Adrenal gland (tissue), 12 donors: ENCODE measurements around the gene SECTM1. TPM values are rescaled to one million over a fixed set of nuclear protein-coding genes. Genes with fewer than 3 reads are reported as not detected.

Source experiments
- DNase-seq, 7 donors: peaks; one replicate each; pipeline ENCODE4 v3.0.0-alpha.2; 2019 to 2020
- H3K27ac ChIP-seq, 5 donors: fragments of 200-600 bp; sonication (generic) in 4 of 5; 1 replicate in 3 of 5; 2 replicates in 2 of 5; pipeline versions ENCODE4 v1.5.1 to v1.8.0; 2016 to 2020; ENCODE audit warnings: mild to moderate bottlenecking in 1 of 5
- H3K27me3 ChIP-seq: fragments of 200-600 bp; 2 replicates; pipeline ENCODE4 v1.8.0; 2021
- H3K36me3 ChIP-seq, 2 donors: fragments of 200-600 bp; replicated peaks in 1 of 2; 1 replicate in 1 of 2; 2 replicates in 1 of 2; pipeline versions ENCODE4 v1.5.1 to v1.8.0; 2018 to 2022
- H3K4me1 ChIP-seq, 2 donors: fragments of 200-600 bp; replicated peaks in 1 of 2; 1 replicate in 1 of 2; 2 replicates in 1 of 2; pipeline versions ENCODE4 v1.5.1 to v1.8.0; 2018 to 2021
- H3K4me3 ChIP-seq, 4 donors: fragments of 200-600 bp; sonication (generic) in 3 of 4; one replicate each; pipeline ENCODE4 v1.5.1; 2016 to 2018
- H3K9me3 ChIP-seq, 3 donors: fragments of 200-600 bp; sonication (generic) in 1 of 3; replicated peaks in 1 of 3; 1 replicate in 2 of 3; 2 replicates in 1 of 3; pipeline versions ENCODE4 v1.5.1 to v1.8.0; 2016 to 2021
- CTCF ChIP-seq, 6 experiments: fragments of 450-650 bp in 4 of 6; fragments of 200-600 bp in 2 of 6; sonication (generic) in 1 of 6; IDR thresholded peaks; 1 replicate in 5 of 6; 2 replicates in 1 of 6; pipeline versions ENCODE4 v1.5.1 to v1.8.0; 2016 to 2021; ENCODE audit warnings: antibody characterized with exemption in 6 of 6, mild to moderate bottlenecking in 2 of 6, moderate library complexity in 1 of 6
- POLR2A ChIP-seq, 2 donors: fragments of 450-650 bp; IDR thresholded peaks; one replicate each; pipeline ENCODE4 v1.6.1; 2017; ENCODE audit warnings: antibody characterized with exemption in 2 of 2, mild to moderate bottlenecking in 2 of 2, moderate library complexity in 1 of 2
- WGBS, 4 donors: extraction: QIAGEN DNeasy Blood & Tissue Kit in 2 of 4; methylation state at CpG; one replicate each; pipeline versions ENCODE4 v1.1.5 to v1.1.7; 2013 to 2017; 5-methylcytosine and 5-hydroxymethylcytosine counted together
- intact Hi-C, 2 donors: fragments of 100-400 bp; cut with DNase I; formaldehyde crosslinking; loops; one replicate each; pipeline versions ENCODE4 v1.14.1 to v1.15.0; 2022 to 2023
- polyA plus RNA-seq, 3 donors: library from polyadenylated mRNA; stranded (reverse); fragments of 200-250 nt in 2 of 3; fragments of 350-450 nt in 1 of 3; fragmentation: Illumina TruSeq in 1 of 3; extraction: RNeasy Lipid Tissue Mini Kit (QIAGEN cat#74804) in 1 of 3; gene quantifications; one replicate each; pipeline ENCODE4 v1.2.3, GENCODE V29; 2013 to 2014
- total RNA-seq, 9 donors: library from RNA; depleted of rRNA in 4 of 9; stranded (reverse); fragments of >200 nt in 4 of 9; fragments of 120-200 nt in 1 of 9; fragmentation: NEBNext Ultra II Directional in 1 of 9; extraction: Animal tissue kit (Norgen Biotek cat#: 25700) in 1 of 9; gene quantifications; one replicate each; pipeline versions ENCODE4 v1.1.0 to v1.2.4, GENCODE V29; 2013 to 2023
- donor health status: healthy with polysubstance abuse.
- donor health status: Bipolar disorder and iron deficiency.
- donor health status: DM: yes; HTN: yes; CAD: no.
- donor health status: DM: no; HTN: no; CAD: no.
- donor health status: DM: no; HTN: no; CAD: no.
- donor health status: DM: yes; HTN: yes; CAD: no.

The SECTM1 gene
- total and polyA plus RNA-seq, 12 donors = 1.2 to 24.3 (median 5.9) TPM

GRCh38 chr17:82301300-82301915, 32.2 kb downstream of the SECTM1 start:
- 84 to 91% (median 86%) methylated on average over 9 to 12 of the region's 12 CpGs for WGBS, 4 donors
- Histone ChIP-seq H3K4me3 (no peak overlapping the region), H3K27ac (no peak overlapping the region), H3K9me3 (no peaks in the 10 kb centered on the region), H3K4me1 (peaks cover 0 to 24% of the 10 kb centered on the region in 2 donors), H3K27me3 (no peaks in the 10 kb centered on the region), H3K36me3 (no peaks in the 10 kb centered on the region)
- intact Hi-C loops = no loop called here
- TF ChIP-seq POLR2A (IDR thresholded peaks at IDR 0.05) (no peak), CTCF (IDR thresholded peaks at IDR 0.05) (no peak)
- DNase-seq = no peak

DNA sequence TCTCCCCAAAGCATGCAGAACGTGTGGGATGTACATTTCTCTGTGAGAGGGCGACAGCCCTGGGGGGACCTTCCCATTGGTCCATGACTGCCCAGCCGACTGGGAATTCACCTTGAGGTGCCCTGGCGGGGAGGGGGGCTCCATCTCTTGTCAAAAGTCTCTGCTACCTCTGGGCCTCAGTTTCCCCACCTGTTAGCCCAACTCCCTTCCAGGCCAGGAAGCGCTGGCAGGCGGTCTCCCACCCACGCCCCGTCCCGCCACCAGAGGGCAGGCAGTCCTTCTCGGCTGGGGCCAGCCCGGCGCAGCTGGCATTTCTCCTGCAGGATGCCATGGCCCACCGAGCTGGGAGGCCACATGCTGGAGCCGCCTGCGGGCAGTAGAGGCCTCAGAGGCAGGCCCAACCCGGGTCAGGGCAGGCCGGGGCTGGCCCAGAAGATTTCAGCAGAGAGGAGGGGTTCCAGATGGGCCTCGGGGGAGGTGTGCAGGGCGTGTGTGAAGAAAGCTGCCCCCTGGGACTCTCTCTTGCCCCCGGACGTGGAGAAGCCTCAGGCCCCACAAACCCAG, 32.8 kb downstream of the SECTM1 start:
- intact Hi-C loops = no loop called here
- DNase-seq = peak; percentile 59 to 83 (median 77)
- no peaks in the 10 kb centered on the region for H3K36me3 ChIP-seq
- no peaks in the 10 kb centered on the region for H3K27me3 ChIP-seq
- WGBS, 4 donors = 25 to 35% (median 35%) methylated on average over 12 to 21 of the region's 21 CpGs
- TF ChIP-seq CTCF (IDR thresholded peaks at IDR 0.05) = peak; percentile 67 to 84 (median 73)
- TF ChIP-seq POLR2A (IDR thresholded peaks at IDR 0.05) = no peak
- H3K27ac ChIP-seq = no peak overlapping the region
- no peaks in the 10 kb centered on the region for H3K9me3 ChIP-seq
- H3K4me1 ChIP-seq = peaks cover 0 to 25% of the 10 kb centered on the region in 2 donors
- H3K4me3 ChIP-seq = no peak overlapping the region

GRCh38 chr17:82300228-82300627, 33.3 kb downstream of the SECTM1 start:
- peaks cover 0 to 25% of the 10 kb centered on the region in 2 donors for H3K4me1 ChIP-seq
- no peak overlapping the region for H3K27ac ChIP-seq
- 88 to 92% (median 90%) methylated on average over 13 of the region's 13 CpGs for WGBS, 4 donors
- no peak overlapping the region for H3K4me3 ChIP-seq
- TF ChIP-seq POLR2A (IDR thresholded peaks at IDR 0.05) (no peak), CTCF (IDR thresholded peaks at IDR 0.05) (no peak)
- H3K27me3 ChIP-seq = no peaks in the 10 kb centered on the region
- no peaks in the 10 kb centered on the region for H3K9me3 ChIP-seq
- DNase-seq = no peak
- no peaks in the 10 kb centered on the region for H3K36me3 ChIP-seq
- intact Hi-C loops = no loop called here

DNA sequence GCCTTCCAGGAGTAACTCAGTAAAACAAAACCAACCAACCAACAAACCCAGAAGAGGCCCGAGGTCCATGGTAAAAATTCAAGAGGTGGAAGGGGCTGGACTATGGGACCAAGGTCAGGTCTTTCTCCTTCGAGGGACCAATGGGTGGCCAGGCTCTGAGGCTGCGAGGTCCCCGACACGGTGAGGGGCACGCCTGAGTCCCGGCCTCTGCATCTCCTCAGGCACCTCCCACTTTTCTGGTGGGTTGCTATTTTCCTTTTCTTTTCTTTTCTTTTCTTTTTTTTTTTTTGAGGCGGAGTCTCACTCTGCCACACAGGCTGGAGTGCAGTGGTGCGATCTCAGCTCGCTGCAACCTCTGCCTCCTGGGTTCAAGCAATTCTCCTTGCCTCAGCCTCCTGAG, 34.1 kb downstream of the SECTM1 start:
- no peaks in the 10 kb centered on the region for H3K27me3 ChIP-seq
- H3K4me3 ChIP-seq = no peak overlapping the region
- peak overlapping the region in 2 of 5 donors; percentile 92 to 97 for H3K27ac ChIP-seq
- H3K36me3 ChIP-seq = no peaks in the 10 kb centered on the region
- H3K4me1 ChIP-seq = peaks cover 0 to 27% of the 10 kb centered on the region in 2 donors
- WGBS, 4 donors = 85 to 94% (median 90%) methylated on average over 9 to 10 of the region's 10 CpGs
- no peaks in the 10 kb centered on the region for H3K9me3 ChIP-seq
- intact Hi-C loops = loop anchor here in 1 of 2 donors (10.0 kb wide), 1 partner anchor 275 kb away; the partner anchor contains the start of genes CENPX and LRRC45
- TF ChIP-seq CTCF (IDR thresholded peaks at IDR 0.05) = no peak
- TF ChIP-seq POLR2A (IDR thresholded peaks at IDR 0.05) = no peak
- DNase-seq = no peak
